Activated naive CD4-positive, alpha-beta T cell treated with anti-CD3 and anti-CD28 coated beads, Interleukin-2, amount 50 U/mL, for 24 hours (primary cell): ENCODE measurements around the gene TJP1.
A peak's percentile ranks its signal among the peaks of the same experiment; 100 is the strongest.

Experiments
- H3K27ac Mint-ChIP-seq: one replicate; pipeline ENCODE4 v1.8.0; 2021; ENCODE audit warnings: mild to moderate bottlenecking, mixed read lengths
- H3K27me3 Mint-ChIP-seq: one replicate; pipeline ENCODE4 v1.8.0; 2021; ENCODE audit warnings: mixed read lengths
- H3K36me3 Mint-ChIP-seq: one replicate; pipeline ENCODE4 v1.8.0; 2021; ENCODE audit warnings: mixed read lengths
- H3K4me1 Mint-ChIP-seq: one replicate; pipeline ENCODE4 v1.8.0; 2021; ENCODE audit warnings: mixed read lengths
- H3K4me3 Mint-ChIP-seq: one replicate; pipeline ENCODE4 v1.8.0; 2021; ENCODE audit warnings: mild to moderate bottlenecking, mixed read lengths
- H3K9me3 Mint-ChIP-seq: one replicate; pipeline ENCODE4 v1.8.0; 2021; ENCODE audit warnings: mixed read lengths

The TJP1 gene

GRCh38 chr15:29822100-29822683 is at the start of gene TJP1:
TSS of gene TJP1 (minus strand) at chr15:29822468. CDS start at chr15:29822028, 440 bp downstream.
- Mint-ChIP-seq H3K36me3 (peaks cover 4% of the 10 kb centered on the region), H3K4me3 (peak within 1 kb of the TSS; percentile 47), H3K9me3 (peaks cover 13% of the 10 kb centered on the region), H3K27ac (no peak within 1 kb of the TSS), H3K27me3 (peaks cover 44% of the 10 kb centered on the region), H3K4me1 (peaks cover 25% of the 10 kb centered on the region)

DNA sequence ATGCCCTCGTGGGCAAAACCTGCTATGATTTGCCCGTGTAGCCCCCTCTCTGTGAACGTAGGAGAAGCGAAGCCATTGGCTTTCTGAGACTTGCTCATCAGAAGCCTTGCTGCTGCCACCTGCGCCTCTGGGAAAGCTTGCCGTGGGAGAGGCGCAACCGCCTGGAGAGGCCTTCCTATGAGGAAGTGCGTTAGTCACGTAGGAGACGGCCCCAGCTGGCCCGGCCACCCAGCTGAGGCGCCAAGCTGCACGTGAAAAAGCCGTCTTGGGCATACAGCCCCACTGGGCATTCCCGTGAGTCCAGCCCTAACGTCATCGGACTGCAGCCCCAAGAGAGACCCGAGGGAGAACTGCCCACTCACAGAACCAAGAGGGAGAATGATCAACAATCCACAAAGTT is 49.1 kb upstream of the TJP1 start:
- Mint-ChIP-seq H3K27me3 (peaks cover 15% of the 10 kb centered on the region), H3K9me3 (no peaks in the 10 kb centered on the region), H3K36me3 (no peaks in the 10 kb centered on the region), H3K27ac (no peak overlapping the region), H3K4me3 (no peak overlapping the region), H3K4me1 (no peaks in the 10 kb centered on the region)

GRCh38 chr15:29870495-29871151 is 48.4 kb upstream of the TJP1 start:
- Mint-ChIP-seq H3K27ac (no peak overlapping the region), H3K4me3 (no peak overlapping the region), H3K4me1 (no peaks in the 10 kb centered on the region), H3K27me3 (peaks cover 17% of the 10 kb centered on the region), H3K36me3 (no peaks in the 10 kb centered on the region), H3K9me3 (no peaks in the 10 kb centered on the region)

- Mint-ChIP-seq H3K4me1 (no peaks in the 10 kb centered on the region), H3K36me3 (no peaks in the 10 kb centered on the region), H3K27ac (no peak overlapping the region), H3K27me3 (peaks cover 21% of the 10 kb centered on the region), H3K9me3 (no peaks in the 10 kb centered on the region), H3K4me3 (no peak overlapping the region)
Observed at GRCh38 chr15:29867241-29868000, 45.2 kb upstream of the TJP1 start.

GRCh38 chr15:29866337-29866736 is 44.1 kb upstream of the TJP1 start:
- H3K27ac Mint-ChIP-seq, result no peak overlapping the region
- H3K36me3 Mint-ChIP-seq, result no peaks in the 10 kb centered on the region
- no peak overlapping the region for H3K4me3 Mint-ChIP-seq
- peaks cover 25% of the 10 kb centered on the region for H3K27me3 Mint-ChIP-seq
- H3K9me3 Mint-ChIP-seq, result no peaks in the 10 kb centered on the region
- H3K4me1 Mint-ChIP-seq, result no peaks in the 10 kb centered on the region

GRCh38 chr15:29864501-29864900 is 42.2 kb upstream of the TJP1 start:
- Mint-ChIP-seq H3K36me3 (no peaks in the 10 kb centered on the region), H3K27me3 (peaks cover 28% of the 10 kb centered on the region), H3K27ac (no peak overlapping the region), H3K9me3 (no peaks in the 10 kb centered on the region), H3K4me1 (no peaks in the 10 kb centered on the region), H3K4me3 (no peak overlapping the region)

DNA sequence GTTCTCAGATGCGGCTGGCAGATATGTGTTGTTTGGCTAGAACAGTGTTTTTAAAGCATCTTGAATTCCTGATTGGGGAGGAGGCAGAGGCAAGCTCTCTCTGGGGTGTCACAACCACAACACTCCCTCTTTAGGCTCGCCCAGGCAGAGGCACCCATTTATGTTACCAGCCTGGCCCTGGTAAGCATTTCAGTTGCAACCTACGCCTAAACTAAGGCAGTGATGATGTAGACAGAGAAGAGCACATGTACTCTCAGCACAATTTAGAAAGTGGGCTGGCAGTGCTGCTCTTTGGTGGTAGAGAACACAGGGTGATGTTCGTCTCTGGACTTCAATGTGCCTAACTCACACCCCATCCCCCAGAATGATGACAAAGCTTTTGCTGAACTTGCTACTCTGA is 41.2 kb upstream of the TJP1 start:
- Mint-ChIP-seq H3K27me3 (peaks cover 27% of the 10 kb centered on the region), H3K9me3 (no peaks in the 10 kb centered on the region), H3K4me3 (no peak overlapping the region), H3K4me1 (no peaks in the 10 kb centered on the region), H3K36me3 (no peaks in the 10 kb centered on the region), H3K27ac (no peak overlapping the region)

DNA sequence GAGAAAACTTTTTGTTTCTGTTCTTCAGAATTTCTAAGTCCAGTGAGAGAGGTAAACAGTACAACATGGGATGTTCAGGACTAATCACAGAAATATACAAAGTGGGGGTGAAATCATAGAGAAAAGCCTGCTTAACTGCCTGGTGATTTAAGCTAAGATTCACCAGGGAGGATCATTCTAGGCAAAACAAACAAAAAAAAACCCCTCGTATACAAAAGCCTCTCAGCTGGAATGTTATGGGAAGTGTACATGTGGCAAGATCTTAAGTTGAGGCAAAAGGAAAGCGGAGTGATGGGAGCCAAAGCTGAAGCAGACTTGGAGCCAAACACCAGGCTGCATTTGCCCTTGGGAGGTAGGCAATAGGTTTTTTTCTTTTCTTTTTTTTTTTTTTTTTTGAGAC is 40.0 kb upstream of the TJP1 start:
- Mint-ChIP-seq H3K27ac (no peak overlapping the region), H3K4me3 (no peak overlapping the region), H3K4me1 (no peaks in the 10 kb centered on the region), H3K36me3 (no peaks in the 10 kb centered on the region), H3K27me3 (peaks cover 25% of the 10 kb centered on the region), H3K9me3 (no peaks in the 10 kb centered on the region)

GRCh38 chr15:29860872-29861271 is 38.6 kb upstream of the TJP1 start:
- peaks cover 5% of the 10 kb centered on the region for H3K9me3 Mint-ChIP-seq
- H3K27me3 Mint-ChIP-seq, result peaks cover 27% of the 10 kb centered on the region
- H3K36me3 Mint-ChIP-seq, result no peaks in the 10 kb centered on the region
- H3K4me1 Mint-ChIP-seq, result no peaks in the 10 kb centered on the region
- H3K4me3 Mint-ChIP-seq, result no peak overlapping the region
- no peak overlapping the region for H3K27ac Mint-ChIP-seq

GRCh38 chr15:29859973-29860715 is 37.9 kb upstream of the TJP1 start:
- Mint-ChIP-seq H3K27me3 (peaks cover 28% of the 10 kb centered on the region), H3K27ac (no peak overlapping the region), H3K4me3 (no peak overlapping the region), H3K9me3 (peaks cover 7% of the 10 kb centered on the region), H3K36me3 (no peaks in the 10 kb centered on the region), H3K4me1 (no peaks in the 10 kb centered on the region)

GRCh38 chr15:29859293-29859692 is 37.0 kb upstream of the TJP1 start:
- Mint-ChIP-seq H3K9me3 (peaks cover 7% of the 10 kb centered on the region), H3K36me3 (no peaks in the 10 kb centered on the region), H3K4me3 (no peak overlapping the region), H3K4me1 (no peaks in the 10 kb centered on the region), H3K27ac (no peak overlapping the region), H3K27me3 (peaks cover 27% of the 10 kb centered on the region)

DNA sequence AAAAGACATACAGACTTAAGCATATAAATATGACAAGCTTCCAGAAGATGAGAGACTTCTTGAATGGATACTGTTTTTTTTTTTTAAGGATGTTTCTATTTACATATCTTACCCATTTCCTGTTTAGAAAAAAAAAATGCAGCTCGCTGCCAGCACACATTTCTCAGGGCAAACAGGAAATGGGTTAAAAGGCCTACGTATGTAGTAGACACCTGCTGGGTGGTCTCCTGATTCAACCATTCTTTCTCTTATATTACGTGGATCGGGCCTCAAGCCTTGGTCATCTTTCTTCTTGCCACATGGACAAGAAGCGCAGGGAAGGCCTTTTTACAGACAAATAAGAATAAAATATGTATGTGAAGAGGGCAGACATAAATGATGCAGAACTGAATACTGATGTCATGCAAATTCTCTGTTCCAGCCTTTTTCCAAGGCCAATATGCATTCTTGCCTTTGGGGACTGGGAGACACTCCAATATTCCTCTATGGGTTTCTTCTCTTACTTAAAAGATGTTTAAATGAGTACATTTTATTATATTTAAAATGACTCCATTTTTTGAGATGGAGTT is 35.0 kb upstream of the TJP1 start:
- Mint-ChIP-seq H3K27me3 (peaks cover 27% of the 10 kb centered on the region), H3K4me1 (no peaks in the 10 kb centered on the region), H3K4me3 (no peak overlapping the region), H3K9me3 (peaks cover 7% of the 10 kb centered on the region), H3K27ac (no peak overlapping the region), H3K36me3 (no peaks in the 10 kb centered on the region)

- Mint-ChIP-seq H3K4me1 (no peaks in the 10 kb centered on the region), H3K4me3 (no peak overlapping the region), H3K27me3 (peaks cover 14% of the 10 kb centered on the region), H3K9me3 (peaks cover 7% of the 10 kb centered on the region), H3K36me3 (no peaks in the 10 kb centered on the region), H3K27ac (no peak overlapping the region)
Observed at GRCh38 chr15:29854413-29854812, 32.1 kb upstream of the TJP1 start.

GRCh38 chr15:29853211-29853987 is 31.1 kb upstream of the TJP1 start:
- H3K4me1 Mint-ChIP-seq, result no peaks in the 10 kb centered on the region
- peaks cover 7% of the 10 kb centered on the region for H3K9me3 Mint-ChIP-seq
- H3K4me3 Mint-ChIP-seq, result no peak overlapping the region
- H3K27ac Mint-ChIP-seq, result no peak overlapping the region
- peaks cover 14% of the 10 kb centered on the region for H3K27me3 Mint-ChIP-seq
- no peaks in the 10 kb centered on the region for H3K36me3 Mint-ChIP-seq

GRCh38 chr15:29852201-29852600 is 29.9 kb upstream of the TJP1 start:
- H3K27ac Mint-ChIP-seq, result no peak overlapping the region
- H3K4me3 Mint-ChIP-seq, result no peak overlapping the region
- peaks cover 16% of the 10 kb centered on the region for H3K27me3 Mint-ChIP-seq
- H3K4me1 Mint-ChIP-seq, result no peaks in the 10 kb centered on the region
- H3K9me3 Mint-ChIP-seq, result peaks cover 7% of the 10 kb centered on the region
- H3K36me3 Mint-ChIP-seq, result peaks cover 2% of the 10 kb centered on the region
